Measurements from ENCODE around the gene RYR2. TPM values are rescaled to one million over a fixed set of nuclear protein-coding genes. Genes with fewer than 3 reads are reported as not detected.

The RYR2 gene
- total RNA-seq, 1 donor from 2014 or later = 7.8 TPM

DNA sequence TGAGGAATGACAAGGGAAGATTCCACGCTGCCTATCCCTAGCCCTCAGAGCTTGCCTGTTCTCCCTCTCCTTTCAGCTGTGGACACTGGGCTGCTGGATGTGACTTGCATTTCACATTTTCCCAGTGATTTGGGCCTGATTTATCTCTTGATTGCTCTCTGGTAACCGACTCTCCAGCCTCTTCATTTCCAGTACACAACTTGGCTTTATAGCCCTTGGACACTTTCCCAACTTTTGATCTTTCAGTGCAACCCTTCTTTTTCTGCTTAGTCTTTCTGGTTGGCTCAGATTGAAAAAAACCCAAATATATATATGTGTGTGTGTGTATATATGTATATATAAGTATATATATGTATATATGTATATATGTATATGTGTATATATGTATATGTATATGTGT lies 138.3 kb downstream of the RYR2 start:
- intact Hi-C loops (cut with DNase I) = no loop called here
- TF ChIP-seq, protein P1, sequence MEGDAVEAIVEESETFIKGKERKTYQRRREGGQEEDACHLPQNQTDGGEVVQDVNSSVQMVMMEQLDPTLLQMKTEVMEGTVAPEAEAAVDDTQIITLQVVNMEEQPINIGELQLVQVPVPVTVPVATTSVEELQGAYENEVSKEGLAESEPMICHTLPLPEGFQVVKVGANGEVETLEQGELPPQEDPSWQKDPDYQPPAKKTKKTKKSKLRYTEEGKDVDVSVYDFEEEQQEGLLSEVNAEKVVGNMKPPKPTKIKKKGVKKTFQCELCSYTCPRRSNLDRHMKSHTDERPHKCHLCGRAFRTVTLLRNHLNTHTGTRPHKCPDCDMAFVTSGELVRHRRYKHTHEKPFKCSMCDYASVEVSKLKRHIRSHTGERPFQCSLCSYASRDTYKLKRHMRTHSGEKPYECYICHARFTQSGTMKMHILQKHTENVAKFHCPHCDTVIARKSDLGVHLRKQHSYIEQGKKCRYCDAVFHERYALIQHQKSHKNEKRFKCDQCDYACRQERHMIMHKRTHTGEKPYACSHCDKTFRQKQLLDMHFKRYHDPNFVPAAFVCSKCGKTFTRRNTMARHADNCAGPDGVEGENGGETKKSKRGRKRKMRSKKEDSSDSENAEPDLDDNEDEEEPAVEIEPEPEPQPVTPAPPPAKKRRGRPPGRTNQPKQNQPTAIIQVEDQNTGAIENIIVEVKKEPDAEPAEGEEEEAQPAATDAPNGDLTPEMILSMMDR (IDR thresholded peaks at IDR 0.05) = no peak
- H3K27ac ChIP-seq = no peak overlapping the region
- no peak overlapping the region for H3K4me3 ChIP-seq
- DNase-seq (no peak), ATAC-seq (no peak)
- H3K9me3 ChIP-seq = no peaks in the 10 kb centered on the region
- H3K4me1 ChIP-seq = peaks cover 16% of the 10 kb centered on the region
- H3K36me3 ChIP-seq = no peaks in the 10 kb centered on the region
- H3K27me3 ChIP-seq = no peaks in the 10 kb centered on the region

DNA sequence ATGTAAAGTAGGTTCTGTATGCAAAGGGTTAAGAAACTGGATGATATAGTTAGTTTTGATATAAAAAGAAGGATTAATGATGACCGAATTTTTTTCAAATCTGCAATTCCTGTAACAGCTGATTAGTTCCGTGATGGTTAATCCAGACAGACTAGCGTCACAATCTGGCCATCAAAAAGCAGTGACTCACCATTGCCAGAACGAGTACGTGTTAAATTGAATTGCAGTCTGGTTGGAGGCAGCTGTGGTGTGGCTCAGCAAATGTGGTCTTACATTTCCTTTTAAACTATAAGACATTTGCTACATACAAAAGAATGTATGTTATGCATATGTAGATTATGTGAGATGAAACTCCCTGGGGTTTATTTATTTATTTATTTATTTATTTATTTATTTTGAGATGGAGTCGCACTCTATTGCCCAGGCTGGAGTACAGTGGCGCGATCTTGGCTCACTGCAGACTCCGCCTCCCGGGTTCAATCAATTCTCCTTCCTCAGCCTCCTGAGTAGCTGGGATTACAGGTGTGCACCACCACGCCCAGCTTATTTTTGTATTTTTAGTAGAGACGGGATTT lies 139.8 kb downstream of the RYR2 start:
- TF ChIP-seq, protein P1 (IDR thresholded peaks at IDR 0.05) = no peak
- DNase-seq (no peak), ATAC-seq (no peak)
- H3K4me1 ChIP-seq = peaks cover 16% of the 10 kb centered on the region
- H3K4me3 ChIP-seq = no peak overlapping the region
- H3K36me3 ChIP-seq = no peaks in the 10 kb centered on the region
- no peaks in the 10 kb centered on the region for H3K9me3 ChIP-seq
- H3K27ac ChIP-seq = no peak overlapping the region
- no peaks in the 10 kb centered on the region for H3K27me3 ChIP-seq
- intact Hi-C loops (cut with DNase I) = no loop called here

DNA sequence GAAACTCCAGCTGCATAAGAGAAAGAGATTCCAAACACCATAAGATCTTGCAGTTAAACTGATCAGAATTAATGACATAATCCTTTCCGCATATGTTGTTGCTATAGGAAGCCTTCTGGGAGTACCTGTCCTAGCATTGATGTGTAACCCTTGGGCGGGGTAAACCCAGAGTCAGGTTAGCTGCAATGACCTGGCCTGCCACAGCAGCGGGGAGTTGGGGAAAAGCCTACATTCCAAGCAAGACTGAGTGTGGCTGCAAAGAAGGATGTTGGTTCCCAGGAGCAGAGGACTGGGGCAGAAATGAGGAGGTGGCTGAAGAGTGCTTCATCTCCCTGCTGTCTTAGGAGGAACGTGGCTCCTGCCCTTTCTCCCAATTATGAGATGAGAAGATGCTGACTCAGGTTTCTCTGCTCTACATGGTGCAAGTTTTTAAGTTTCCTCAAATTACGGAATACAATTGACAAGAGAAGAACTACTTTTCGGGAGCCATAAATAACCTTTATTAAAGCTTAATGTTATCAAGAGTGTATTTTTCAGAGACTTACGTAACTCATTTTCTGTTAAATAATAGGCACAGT lies 142.1 kb downstream of the RYR2 start:
- no peaks in the 10 kb centered on the region for H3K27me3 ChIP-seq
- intact Hi-C loops (cut with DNase I) = no loop called here
- ATAC-seq (no peak), DNase-seq (no peak)
- H3K4me3 ChIP-seq = no peak overlapping the region
- H3K4me1 ChIP-seq = peaks cover 12% of the 10 kb centered on the region
- TF ChIP-seq, protein P1 (IDR thresholded peaks at IDR 0.05) = no peak
- H3K27ac ChIP-seq = no peak overlapping the region
- no peaks in the 10 kb centered on the region for H3K9me3 ChIP-seq
- no peaks in the 10 kb centered on the region for H3K36me3 ChIP-seq

DNA sequence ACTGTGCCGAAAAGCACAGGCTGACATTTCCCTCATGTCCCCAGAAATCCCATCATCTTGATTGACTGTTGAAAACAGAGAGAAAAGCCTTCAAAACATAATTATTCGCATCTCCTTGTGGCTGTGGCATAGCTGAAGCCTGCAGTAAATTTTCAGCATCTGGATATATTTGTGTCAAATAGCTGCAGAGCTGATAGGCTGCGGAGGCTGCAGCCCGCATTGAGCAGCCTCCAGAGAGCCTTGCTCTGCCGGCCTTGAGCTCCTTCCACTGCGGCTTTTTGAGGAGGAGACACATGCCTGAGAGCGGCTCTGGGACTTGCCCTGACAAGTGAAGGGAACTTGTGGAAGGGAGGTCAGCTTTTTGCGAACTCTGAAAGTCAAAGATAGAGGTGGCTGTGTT lies 144.7 kb downstream of the RYR2 start:
- intact Hi-C loops (cut with DNase I) = no loop called here
- Histone ChIP-seq H3K4me1 (peaks cover 4% of the 10 kb centered on the region), H3K27ac (no peak overlapping the region), H3K27me3 (no peaks in the 10 kb centered on the region), H3K36me3 (no peaks in the 10 kb centered on the region), H3K9me3 (no peaks in the 10 kb centered on the region), H3K4me3 (no peak overlapping the region)
- TF ChIP-seq, protein P1 (IDR thresholded peaks at IDR 0.05) = no peak
- ATAC-seq (no peak), DNase-seq (no peak)

DNA sequence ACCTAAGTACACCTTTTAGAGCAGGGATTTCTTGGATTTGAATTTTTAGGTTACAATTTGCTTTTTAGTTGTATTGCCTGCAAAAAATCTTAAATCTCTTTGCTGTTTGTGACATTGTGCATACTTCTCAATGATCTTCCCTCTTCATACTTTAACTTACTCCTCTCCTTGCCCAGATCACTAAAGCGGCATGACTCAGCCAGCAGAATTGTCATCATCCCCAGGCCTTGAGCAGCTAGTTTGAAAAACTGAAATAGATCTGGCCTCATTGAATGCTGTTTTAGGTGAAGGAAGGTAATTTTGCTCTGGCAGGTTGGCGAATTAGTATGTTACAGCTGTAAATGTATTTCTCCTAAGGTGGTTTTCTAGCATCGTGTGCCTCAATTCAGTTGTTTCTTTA lies 145.9 kb downstream of the RYR2 start:
- no peak for ATAC-seq
- H3K27ac ChIP-seq = no peak overlapping the region
- DNase-seq = no peak
- intact Hi-C loops (cut with DNase I) = no loop called here
- H3K4me1 ChIP-seq = no peaks in the 10 kb centered on the region
- no peak overlapping the region for H3K4me3 ChIP-seq
- no peaks in the 10 kb centered on the region for H3K36me3 ChIP-seq
- no peaks in the 10 kb centered on the region for H3K9me3 ChIP-seq
- no peaks in the 10 kb centered on the region for H3K27me3 ChIP-seq
- TF ChIP-seq, protein P1 (IDR thresholded peaks at IDR 0.05) = no peak

DNA sequence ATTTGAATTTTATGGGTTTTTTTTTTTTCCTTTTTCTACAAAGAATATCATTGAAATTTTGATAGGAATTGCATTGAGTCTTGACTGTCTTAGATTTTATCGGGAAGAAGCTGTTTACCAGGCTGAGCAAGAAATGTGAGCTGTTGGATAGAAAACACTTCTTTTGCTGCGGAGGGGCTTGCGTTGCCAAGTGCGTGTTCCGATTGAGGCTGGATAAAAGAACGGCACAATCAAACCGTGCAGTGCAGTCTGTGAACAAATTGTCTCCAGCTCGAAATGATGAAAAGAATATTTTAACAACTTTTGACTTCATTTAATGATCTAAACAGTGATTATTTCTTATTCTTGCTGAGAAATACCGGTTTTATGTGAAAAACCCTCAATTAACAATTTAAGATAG lies 149.4 kb downstream of the RYR2 start:
- H3K4me3 ChIP-seq = no peak overlapping the region
- no peak overlapping the region for H3K27ac ChIP-seq
- TF ChIP-seq, protein P1 (IDR thresholded peaks at IDR 0.05) = no peak
- no peaks in the 10 kb centered on the region for H3K4me1 ChIP-seq
- ATAC-seq (no peak), DNase-seq (no peak)
- H3K36me3 ChIP-seq = no peaks in the 10 kb centered on the region
- intact Hi-C loops (cut with DNase I) = no loop called here
- no peaks in the 10 kb centered on the region for H3K27me3 ChIP-seq
- H3K9me3 ChIP-seq = no peaks in the 10 kb centered on the region
